Tibial nerve (tissue), 4 donors: ENCODE measurements around the gene CYP2A6. TPM values are rescaled to one million over a fixed set of nuclear protein-coding genes. Genes with fewer than 3 reads are reported as not detected.
"Not testable (repeated sequence)": the region's sequence is repeated elsewhere in the genome, so short reads cannot be mapped to it uniquely, and the experiment has no call there.

Source experiments
- DNase-seq, 2 donors: peaks; one replicate each; pipeline ENCODE4 v3.0.0-alpha.2; 2019; ENCODE audit warnings: low spot score in 2 of 2
- H3K27ac ChIP-seq, 4 donors: fragments of 200-600 bp; sonication (generic) in 3 of 4; one replicate each; pipeline ENCODE4 v1.5.1; 2017 to 2019; ENCODE audit warnings: mild to moderate bottlenecking in 1 of 4
- H3K27me3 ChIP-seq, 2 donors: fragments of 200-600 bp; sonication (generic) in 1 of 2; one replicate each; pipeline versions ENCODE4 v1.5.1 to v1.6.0; 2017 to 2019
- H3K36me3 ChIP-seq, 3 donors: fragments of 200-600 bp; sonication (generic); one replicate each; pipeline ENCODE4 v1.5.1; 2018 to 2019
- H3K4me1 ChIP-seq, 4 donors: fragments of 200-600 bp; sonication (generic) in 3 of 4; one replicate each; pipeline ENCODE4 v1.5.1; 2017 to 2019
- H3K4me3 ChIP-seq, 4 donors: fragments of 200-600 bp; sonication (generic) in 3 of 4; one replicate each; pipeline ENCODE4 v1.5.1; 2017 to 2019; ENCODE audit warnings: mild to moderate bottlenecking in 1 of 4, moderate library complexity in 1 of 4
- H3K9me3 ChIP-seq, 4 donors: fragments of 200-600 bp; sonication (generic) in 3 of 4; one replicate each; pipeline ENCODE4 v1.5.1; 2017 to 2019
- CTCF ChIP-seq, 5 experiments: fragments of 200-600 bp in 3 of 5; fragments of 450-650 bp in 2 of 5; sonication (generic) in 3 of 5; IDR thresholded peaks; one replicate each; pipeline ENCODE4 v1.5.1; 2016 to 2019; ENCODE audit warnings: antibody characterized with exemption in 5 of 5, mild to moderate bottlenecking in 3 of 5, moderate library complexity in 2 of 5
- EP300 ChIP-seq, 2 donors: sonication (generic); formaldehyde crosslinking; IDR thresholded peaks; one replicate each; pipeline ENCODE4 v1.6.1; 2017; ENCODE audit warnings: antibody characterized with exemption in 2 of 2, mild to moderate bottlenecking in 1 of 2
- POLR2A ChIP-seq, 2 donors: fragments of 450-650 bp; IDR thresholded peaks; one replicate each; pipeline ENCODE4 v1.6.1; 2017; ENCODE audit warnings: antibody characterized with exemption in 2 of 2, mild to moderate bottlenecking in 2 of 2, moderate library complexity in 2 of 2
- WGBS, 2 donors: methylation state at CpG; one replicate each; pipeline ENCODE4 v1.1.5; 2018; 5-methylcytosine and 5-hydroxymethylcytosine counted together
- total RNA-seq, 4 donors: library from RNA; depleted of rRNA; stranded (reverse); fragments of >200 nt; gene quantifications; one replicate each; pipeline ENCODE4 v1.1.0, GENCODE V29; 2016

Gene CYP2A6
- total RNA-seq, 4 donors from 2014 or later, result 7.3 TPM; not detected in 3

GRCh38 chr19:40819479-40820234 lies 30.6 kb downstream of the CYP2A6 start:
- H3K27ac ChIP-seq, result peak overlapping the region in 3 of 4 donors; percentile 54 to 57 (median 56)
- WGBS, 2 donors, result 41 to 48% methylated on average over 6 of the region's 6 CpGs
- not testable (repeated sequence) for H3K4me3 ChIP-seq, H3K36me3 ChIP-seq, H3K9me3 ChIP-seq, H3K27me3 ChIP-seq
- peak; percentile 57 to 88 (median 79) for TF ChIP-seq CTCF (IDR thresholded peaks at IDR 0.05)
- peak in 1 of 2 donors; percentile 4 for DNase-seq
- H3K4me1 ChIP-seq, result peaks cover 0 to 48% (median 17%) of the 10 kb centered on the region in 4 donors

- not testable (repeated sequence) for H3K27me3 ChIP-seq, H3K36me3 ChIP-seq, H3K9me3 ChIP-seq
- Histone ChIP-seq H3K4me1 (peaks cover 0 to 52% (median 15%) of the 10 kb centered on the region in 4 donors), H3K4me3 (peak overlapping the region in 2 of 4 donors; percentile 15 to 40), H3K27ac (peak overlapping the region in 2 of 4 donors; percentile 56 to 57)
- DNase-seq, result peak in 1 of 2 donors; percentile 63
- TF ChIP-seq EP300 (IDR thresholded peaks at IDR 0.05), result peak in 1 of 2 donors; percentile 33
- peak; percentile 15 to 42 (median 22) for TF ChIP-seq CTCF (IDR thresholded peaks at IDR 0.05)
- 31 to 36% methylated on average over 21 to 25 of the region's 36 CpGs for whole genome bisulfite sequencing, 2 donors
Observed at GRCh38 chr19:40818480-40819399, 31.5 kb downstream of the CYP2A6 start.

- no peak for DNase-seq
- 62 to 77% methylated on average over 4 of the region's 4 CpGs for WGBS, 2 donors
Observed at GRCh38 chr19:40815223-40815622, 35.0 kb downstream of the CYP2A6 start.

GRCh38 chr19:40813182-40813581 lies 37.1 kb downstream of the CYP2A6 start:
- no peak for TF ChIP-seq EP300 (IDR thresholded peaks at IDR 0.05)
- no peak for TF ChIP-seq POLR2A (IDR thresholded peaks at IDR 0.05)
- TF ChIP-seq CTCF (IDR thresholded peaks at IDR 0.05), result no peak
- Histone ChIP-seq H3K4me3 (no peak overlapping the region), H3K27ac (peak overlapping the region; percentile 2 to 89 (median 44)), H3K36me3 (peaks cover 0 to 17% (median 4%) of the 10 kb centered on the region in 3 donors), H3K9me3 (no peaks in the 10 kb centered on the region), H3K4me1 (peaks cover 0 to 64% (median 34%) of the 10 kb centered on the region in 4 donors), H3K27me3 (no peaks in the 10 kb centered on the region)
- DNase-seq, result no peak
- WGBS, 2 donors, result 17 to 22% methylated on average over 4 of the region's 4 CpGs

More at GRCh38 chr19:40815223-40815622, 35.0 kb downstream of the CYP2A6 start:
- Histone ChIP-seq H3K27ac (peak overlapping the region in 1 of 4 donors; percentile 38), H3K9me3 (no peaks in the 10 kb centered on the region), H3K4me1 (peaks cover 0 to 64% (median 36%) of the 10 kb centered on the region in 4 donors), H3K4me3 (no peak overlapping the region), H3K36me3 (no peaks in the 10 kb centered on the region), H3K27me3 (no peaks in the 10 kb centered on the region)
- TF ChIP-seq EP300 (IDR thresholded peaks at IDR 0.05), result no peak
- TF ChIP-seq POLR2A (IDR thresholded peaks at IDR 0.05), result no peak
- no peak for TF ChIP-seq CTCF (IDR thresholded peaks at IDR 0.05)

GRCh38 chr19:40812571-40812970 lies 37.7 kb downstream of the CYP2A6 start:
- not testable (repeated sequence) for H3K9me3 ChIP-seq, DNase-seq, H3K27me3 ChIP-seq
- Histone ChIP-seq H3K27ac (peak overlapping the region; percentile 2 to 89 (median 44)), H3K36me3 (peaks cover 4 to 23% (median 5%) of the 10 kb centered on the region in 3 donors), H3K4me3 (peak overlapping the region in 1 of 4 donors; percentile 54), H3K4me1 (peaks cover 0 to 64% (median 35%) of the 10 kb centered on the region in 4 donors)
- 81% methylated on average over 7 of the region's 7 CpGs for WGBS, 2 donors
